Heart left ventricle (tissue), 16 donors: ENCODE results near the gene GBP1. TPM values are rescaled to one million over a fixed set of nuclear protein-coding genes. Genes with fewer than 3 reads are reported as not detected.
"Not testable (repeated sequence)": the region's sequence is repeated elsewhere in the genome, so short reads cannot be mapped to it uniquely, and the experiment has no call there.

Experiments
- ATAC-seq, 4 donors: fragments of 200-7000 bp; cut with Tn5 transposase; one replicate each; pipeline ENCODE4 v1.9.1; 2020 to 2022; ENCODE audit warnings: moderate library complexity in 4 of 4, mild to moderate bottlenecking in 3 of 4, moderate number of reproducible peaks in 1 of 4
- DNase-seq, 5 donors: peaks; one replicate each; pipeline ENCODE4 v3.0.0-alpha.2; 2020
- H3K27ac ChIP-seq, 12 donors: fragments of 200-600 bp; sonication (generic) in 4 of 12; one replicate each; pipeline versions ENCODE4 v1.5.0 to v1.8.0; 2016 to 2022; ENCODE audit warnings: mild to moderate bottlenecking in 2 of 12
- H3K27me3 ChIP-seq, 9 donors: fragments of 200-600 bp; sonication (generic) in 2 of 9; one replicate each; pipeline versions ENCODE4 v1.5.1 to v1.8.0; 2016 to 2022; ENCODE audit warnings: mild to moderate bottlenecking in 3 of 9
- H3K36me3 ChIP-seq, 9 donors: fragments of 200-600 bp; sonication (generic) in 2 of 9; one replicate each; pipeline versions ENCODE4 v1.5.0 to v1.8.0; 2018 to 2022; ENCODE audit warnings: mild to moderate bottlenecking in 2 of 9
- H3K4me1 ChIP-seq, 12 donors: fragments of 200-600 bp; sonication (generic) in 4 of 12; one replicate each; pipeline versions ENCODE4 v1.5.0 to v1.8.0; 2016 to 2022; ENCODE audit warnings: mild to moderate bottlenecking in 3 of 12
- H3K4me3 ChIP-seq, 12 donors: fragments of 200-600 bp; sonication (generic) in 4 of 12; one replicate each; pipeline versions ENCODE4 v1.5.0 to v1.8.0; 2017 to 2022; ENCODE audit warnings: mild to moderate bottlenecking in 9 of 12, moderate library complexity in 4 of 12
- H3K9me3 ChIP-seq, 12 donors: fragments of 200-600 bp; sonication (generic) in 4 of 12; one replicate each; pipeline versions ENCODE4 v1.5.0 to v1.8.0; 2016 to 2022; ENCODE audit warnings: mild to moderate bottlenecking in 1 of 12
- CTCF ChIP-seq, 12 donors: fragments of 200-600 bp; sonication (generic) in 4 of 12; IDR thresholded peaks; one replicate each; pipeline versions ENCODE4 v1.5.0 to v1.8.0; 2018 to 2022; ENCODE audit warnings: antibody characterized with exemption in 12 of 12, mild to moderate bottlenecking in 5 of 12
- POLR2A ChIP-seq, 2 donors: fragments of 450-650 bp; IDR thresholded peaks; one replicate each; pipeline ENCODE4 v1.6.1; 2017; ENCODE audit warnings: antibody characterized with exemption in 2 of 2, mild to moderate bottlenecking in 2 of 2, moderate library complexity in 2 of 2
- WGBS, 4 donors: extraction: QIAGEN DNeasy Blood & Tissue Kit in 2 of 4; methylation state at CpG; one replicate each; pipeline versions ENCODE4 v1.1.5 to v1.1.7; 2013 to 2018; 5-methylcytosine and 5-hydroxymethylcytosine counted together
- intact Hi-C, 10 donors: fragments of 100-400 bp; cut with DNase I; formaldehyde crosslinking; loops; one replicate each; pipeline versions ENCODE4 v1.11.1 to v1.14.2; 2022
- polyA plus RNA-seq, 2 donors: library from polyadenylated mRNA; stranded (reverse); fragments of 200-250 nt; gene quantifications; one replicate each; pipeline ENCODE4 v1.2.3, GENCODE V29; 2013
- total RNA-seq, 9 donors: library from RNA; depleted of rRNA in 2 of 9; stranded (reverse); fragments of >200 nt in 2 of 9; fragmentation: NEBNext Ultra II Directional in 3 of 9; extraction: Animal tissue kit (Norgen Biotek cat#: 25700) in 3 of 9; gene quantifications; one replicate each; pipeline versions ENCODE4 v1.1.0 to v1.2.4, GENCODE V29; 2016 to 2023
- donor health status: ischemic (EF 13 %, LVEDD 7.1; RV severe dilation, severe dysfunction).
- donor health status: healthy with polysubstance abuse.
- donor health status: DM: no; HTN: yes; CAD: no.
- donor health status: DM: no; HTN: no; CAD: no.
- donor health status: ischemic (EF 25% LVEDD 6.9; RV normal size, moderate dysfunction).
- donor health status: ischemic (EF 25% LVEDD 5.7; RV mildly dilated, moderate dysfunction).
- donor health status: healthy.
- donor health status: DM: yes; HTN: yes; CAD: no.
- donor health status: ischemic (EF 35%, LVEDD 5.7; RV mildly dilated, moderate dysfunction).
- donor health status: nonischemic (EF 11% LVEDD 7.7; RV severe dilation, severe dysfunction).
- donor health status: DM: yes; HTN: yes; CAD: no.
- donor health status: PGD.
- donor health status: ischemic (EF 29% LVEDD 5.4; RV normal size, mild dysfunction).
- donor health status: nonischemic (EF 23%, LVEDD 6.1; RV moderate dilation, normal function).

GBP1 gene
- total and polyA plus RNA-seq, 11 donors, result 3.6 to 170 (median 5.8) TPM

GRCh38 chr1:89050649-89051033 is 14.4 kb downstream of the GBP1 start:
- H3K9me3 ChIP-seq, result no peaks in the 10 kb centered on the region
- no peak overlapping the region for H3K4me3 ChIP-seq
- H3K27me3 ChIP-seq, result no peaks in the 10 kb centered on the region
- no peak for ATAC-seq
- intact Hi-C loops, result no loop called here
- peaks cover 0 to 70% (median 53%) of the 10 kb centered on the region in 9 donors for H3K36me3 ChIP-seq
- no peaks in the 10 kb centered on the region for H3K4me1 ChIP-seq
- DNase-seq, result no peak
- TF ChIP-seq CTCF (IDR thresholded peaks at IDR 0.05), result no peak
- TF ChIP-seq POLR2A (IDR thresholded peaks at IDR 0.05), result no peak
- no peak overlapping the region for H3K27ac ChIP-seq
- 95 to 97% (median 96%) methylated on average over 7 to 11 of the region's 11 CpGs for WGBS, 4 donors

- ATAC-seq, H3K27ac ChIP-seq, H3K4me1 ChIP-seq, intact Hi-C loops, DNase-seq, H3K4me3 ChIP-seq, H3K9me3 ChIP-seq, H3K27me3 ChIP-seq: not testable (repeated sequence)
- H3K36me3 ChIP-seq, result peaks cover 0 to 64% (median 47%) of the 10 kb centered on the region in 9 donors
- WGBS, 4 donors, result 82 to 83% (median 82%) methylated on average over 9 of the region's 9 CpGs
Observed at GRCh38 chr1:89049901-89050648, 14.9 kb downstream of the GBP1 start.

- H3K27ac ChIP-seq, H3K4me1 ChIP-seq, ATAC-seq, H3K27me3 ChIP-seq, intact Hi-C loops, DNase-seq, H3K4me3 ChIP-seq, H3K9me3 ChIP-seq: not testable (repeated sequence)
- 58 to 59% (median 59%) methylated on average over 2 of the region's 4 CpGs for WGBS, 4 donors
- peaks cover 0 to 57% (median 41%) of the 10 kb centered on the region in 9 donors for H3K36me3 ChIP-seq
Observed at GRCh38 chr1:89049187-89049586, 15.8 kb downstream of the GBP1 start.

GRCh38 chr1:89047734-89048133 is 17.3 kb downstream of the GBP1 start:
- WGBS, 4 donors, result 49 to 79% (median 55%) methylated on average over 3 of the region's 3 CpGs
- intact Hi-C loops, result no loop called here
- Histone ChIP-seq H3K9me3 (peaks cover 0 to 9% (median 0%) of the 10 kb centered on the region in 12 donors), H3K36me3 (peaks cover 0 to 43% (median 26%) of the 10 kb centered on the region in 9 donors), H3K4me1 (no peaks in the 10 kb centered on the region), H3K4me3 (no peak overlapping the region), H3K27me3 (no peaks in the 10 kb centered on the region), H3K27ac (no peak overlapping the region)
- DNase-seq (no peak), ATAC-seq (no peak)
- TF ChIP-seq POLR2A (IDR thresholded peaks at IDR 0.05) (no peak), CTCF (IDR thresholded peaks at IDR 0.05) (no peak)

GRCh38 chr1:89046318-89047183 is 18.5 kb downstream of the GBP1 start:
- H3K27me3 ChIP-seq, intact Hi-C loops, H3K4me1 ChIP-seq, DNase-seq, ATAC-seq, H3K4me3 ChIP-seq, H3K27ac ChIP-seq, H3K9me3 ChIP-seq: not testable (repeated sequence)
- 73 to 84% (median 78%) methylated on average over 6 of the region's 6 CpGs for WGBS, 4 donors
- peaks cover 0 to 31% (median 15%) of the 10 kb centered on the region in 9 donors for H3K36me3 ChIP-seq
